HepG2 (cell line): ENCODE results near the gene GHRHR. TPM values are rescaled to one million over a fixed set of nuclear protein-coding genes. Genes with fewer than 3 reads are reported as not detected.

Source experiments
- ATAC-seq: fragments of 200-7000 bp; cut with Tn5 transposase; 3 replicates; pipeline ENCODE4 v1.9.1; 2020; ENCODE audit warnings: mild to moderate bottlenecking, moderate library complexity
- BruUV-seq: library from RNA; stranded (reverse); fragments of 400-500 nt; replicated peaks from 2 replicates; lab custom pipeline; 2021; lab: Mats Ljungman, UMichigan
- CTCF ChIA-PET: fragments of 300-600 bp; formaldehyde crosslinking; extraction: SDS; loops from one replicate; lab custom pipeline; 2021; ENCODE audit warnings: low total read pairs, inconsistent platforms, low intra/inter-chr PET ratio; lab: Yijun Ruan, JAX
- POLR2A ChIA-PET: fragments of 350-600 bp; sonication (Branson Sonifier 250); formaldehyde crosslinking; loops from one replicate; lab custom pipeline; 2020; ENCODE audit warnings: antibody characterized with exemption, inconsistent platforms; lab: Yijun Ruan, JAX
- DNase-seq: peaks from one replicate; pipeline ENCODE4 v3.0.0-alpha.2; 2015; ENCODE audit warnings: low spot score
- FAIRE-seq: peaks from 3 replicates; lab custom pipeline; 2011; peaks lifted over from hg19 to GRCh38; lab: Jason Lieb, UNC
- H2AFZ ChIP-seq: one replicate; pipeline ENCODE4 v1.6.1; 2011; ENCODE audit warnings: low read length, inconsistent platforms
- H3K27ac ChIP-seq: fragments of 300-600 bp; 3 replicates; pipeline ENCODE4 v1.8.0; 2011; ENCODE audit warnings: mixed run types, mild to moderate bottlenecking, mixed read lengths, low read length, inconsistent platforms; ENCODE audit not compliant: insufficient read depth; ENCODE audit errors: extremely low read length
- H3K27me3 ChIP-seq, 2 experiments: fragments of 200-600 bp in 1 of 2; 2 replicates in 1 of 2; 3 replicates in 1 of 2; pipeline versions ENCODE4 v1.6.0 to v1.8.0; 2011; ENCODE audit warnings: low read length in 2 of 2, mild to moderate bottlenecking in 2 of 2, moderate library complexity in 2 of 2, inconsistent platforms in 1 of 2; ENCODE audit not compliant: insufficient read depth in 2 of 2, control insufficient read depth in 1 of 2
- H3K36me3 ChIP-seq, 2 experiments: fragments of 200-600 bp in 1 of 2; replicated peaks in 1 of 2; 2 replicates in 1 of 2; 3 replicates in 1 of 2; pipeline versions ENCODE4 v1.5.1 to v1.8.0; 2011; ENCODE audit warnings: low read length in 2 of 2, inconsistent platforms in 1 of 2; ENCODE audit not compliant: insufficient read depth in 2 of 2, control insufficient read depth in 1 of 2
- H3K4me1 ChIP-seq: 2 replicates; pipeline ENCODE4 v1.5.1; 2012; ENCODE audit warnings: low read length, inconsistent platforms; ENCODE audit not compliant: insufficient read depth
- H3K4me2 ChIP-seq: 2 replicates; pipeline ENCODE4 v1.6.0; 2011; ENCODE audit warnings: low read depth, low read length, inconsistent platforms
- H3K4me3 ChIP-seq, 3 experiments: fragments of 200-600 bp in 1 of 3; sonication (generic), shearing (Covaris generic) in 1 of 3; replicated peaks in 1 of 3; 2 replicates each; pipeline ENCODE4 v1.5.1; 2011 to 2016; ENCODE audit warnings: low read length in 3 of 3, inconsistent platforms in 2 of 3, low read depth in 2 of 3, mild to moderate bottlenecking in 2 of 3, control low read depth in 1 of 3, mixed read lengths in 1 of 3; ENCODE audit not compliant: insufficient read depth in 1 of 3
- H3K79me2 ChIP-seq: one replicate; pipeline ENCODE4 v1.6.1; 2011; ENCODE audit warnings: low read length, inconsistent platforms; ENCODE audit not compliant: insufficient read depth
- H3K9ac ChIP-seq: 2 replicates; pipeline ENCODE4 v1.6.0; 2011; ENCODE audit warnings: mild to moderate bottlenecking, low read depth, low read length, inconsistent platforms; ENCODE audit not compliant: insufficient read depth
- H3K9me3 ChIP-seq: 2 replicates; pipeline ENCODE4 v1.5.1; 2012; ENCODE audit warnings: mild to moderate bottlenecking, low read length
- H4K20me1 ChIP-seq: 2 replicates; pipeline ENCODE4 v1.6.0; 2011; ENCODE audit warnings: inconsistent platforms, mild to moderate bottlenecking, low read length, moderate library complexity; ENCODE audit not compliant: insufficient read depth
- JARID2 ChIP-seq: sonication (generic); formaldehyde crosslinking; IDR thresholded peaks from 2 replicates; pipeline ENCODE4 v1.8.1; 2023; ENCODE audit warnings: missing genetic modification reagents, inconsistent platforms; ENCODE audit not compliant: insufficient replicate concordance
- MTF1 ChIP-seq: sonication (generic); formaldehyde crosslinking; IDR thresholded peaks from 2 replicates; pipeline ENCODE4 v1.5.0; 2020; ENCODE audit warnings: missing genetic modification reagents
- PAX8 ChIP-seq: sonication (generic); formaldehyde crosslinking; IDR thresholded peaks from 2 replicates; pipeline ENCODE4 v1.8.0; 2022; ENCODE audit warnings: mild to moderate bottlenecking, missing genetic modification reagents, borderline replicate concordance
- ZNF616 ChIP-seq: sonication (generic); formaldehyde crosslinking; IDR thresholded peaks from 2 replicates; pipeline ENCODE4 v1.5.0; 2020; ENCODE audit warnings: low read depth, mild to moderate bottlenecking, missing genetic modification reagents
- WGBS: methylation state at CpG from one replicate; pipeline ENCODE4 v1.1.6; 2017; ENCODE audit warnings: low lambda C conversion rate; 5-methylcytosine and 5-hydroxymethylcytosine counted together
- in situ Hi-C: cut with HindIII; loops from 2 replicates; pipeline ENCODE4 v1.10.0; 2017; ENCODE audit warnings: low pct_unique_long_range_greater_than_20kb; ENCODE audit not compliant: extremely low pct_ligation_motif_present
- intact Hi-C: fragments of 100-400 bp; cut with micrococcal nuclease; formaldehyde crosslinking; loops from one replicate; pipeline ENCODE4 v1.10.0; 2022; ENCODE audit not compliant: unreplicated experiment
- polyA plus RNA-seq, 8 experiments: library from polyadenylated mRNA; depleted of rRNA in 3 of 8; stranded (reverse) in 7 of 8; unstranded in 1 of 8; fragments of >200 nt; fragmentation: Illumina TruSeq in 4 of 8; extraction: Trizol in 4 of 8; gene quantifications; 2 replicates each; pipeline versions ENCODE4 v1.2.1 to v1.2.3, GENCODE V29; 2011 to 2016; ENCODE audit warnings: low read depth in 4 of 8, missing spikeins in 1 of 8, mixed read lengths in 1 of 8; ENCODE audit not compliant: insufficient read depth in 1 of 8
- total RNA-seq, 5 experiments: library from RNA; depleted of rRNA; stranded (reverse); fragments of >200 nt; fragmentation: Illumina TruSeq; extraction: Trizol; gene quantifications; 2 replicates each; pipeline ENCODE4 v1.2.3, GENCODE V29; 2016; ENCODE audit warnings: low read depth in 1 of 5
- TF ChIP-seq, protein P1 (sequence below): sonication (generic); formaldehyde crosslinking; IDR thresholded peaks from 2 replicates; pipeline ENCODE4 v1.4.0; 2020; ENCODE audit warnings: mild to moderate bottlenecking, missing genetic modification reagents

GHRHR gene
- total and polyA plus RNA-seq, 2 of the 13 experiments (the other 11 are each of a cell fraction or from before 2014, with no cell fraction given): not detected

DNA sequence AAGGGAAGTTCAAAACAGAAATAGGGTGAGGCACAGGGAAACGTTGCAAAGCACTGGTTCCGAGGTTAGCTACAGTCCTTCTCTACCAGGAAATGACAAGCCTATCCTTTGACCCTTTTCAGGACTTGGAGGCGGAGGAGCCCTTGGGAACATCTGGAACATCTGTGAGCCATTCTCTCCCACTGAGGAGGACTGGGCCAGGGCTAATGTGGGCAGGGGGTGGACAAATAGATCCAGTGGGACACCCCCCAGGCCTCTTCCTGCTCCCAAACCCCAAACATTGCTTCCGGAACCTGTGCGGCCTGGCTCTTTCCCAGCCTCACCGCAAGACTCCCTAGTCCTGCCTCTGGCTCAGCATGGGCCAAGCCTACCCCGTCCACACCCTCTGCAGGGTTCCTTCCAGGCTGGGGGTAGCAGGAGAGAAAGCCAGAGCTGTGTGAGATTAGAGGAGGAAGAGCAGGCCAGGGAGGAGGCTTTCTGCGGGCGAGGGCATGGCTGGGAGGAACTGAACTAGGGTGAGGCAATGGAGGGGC is 36.5 kb downstream of the GHRHR start:
- H4K20me1 ChIP-seq: no peaks in the 10 kb centered on the region

More for the DNA sequence above, 36.5 kb downstream of the GHRHR start:
- Histone ChIP-seq H3K4me1 (no peaks in the 10 kb centered on the region), H3K4me2 (no peak overlapping the region), H3K27me3 (no peaks in the 10 kb centered on the region; a peak in 1 of 5 replicates), H3K27ac (no peak overlapping the region), H3K36me3 (no peaks in the 10 kb centered on the region), H3K4me3 (no peak overlapping the region), H3K9me3 (no peaks in the 10 kb centered on the region), H2AFZ (no peak overlapping the region), H3K79me2 (no peaks in the 10 kb centered on the region), H3K9ac (no peak overlapping the region)
- FAIRE-seq (no peak), ATAC-seq (no peak), DNase-seq (no peak)
- ChIA-PET POLR2A (no interaction called here), CTCF (no interaction called here)
- in situ Hi-C loops: no loop called here
- WGBS: 61% methylated on average over 9 of the region's 9 CpGs
- intact Hi-C loops: no loop called here
- BruUV-seq: no TSS peak
- no peak for TF ChIP-seq PAX8 (CRISPR knock-in tag)
- no peak for TF ChIP-seq ZNF616 (CRISPR knock-in tag)
- TF ChIP-seq MTF1 (CRISPR knock-in tag): no peak
- TF ChIP-seq, protein P1, sequence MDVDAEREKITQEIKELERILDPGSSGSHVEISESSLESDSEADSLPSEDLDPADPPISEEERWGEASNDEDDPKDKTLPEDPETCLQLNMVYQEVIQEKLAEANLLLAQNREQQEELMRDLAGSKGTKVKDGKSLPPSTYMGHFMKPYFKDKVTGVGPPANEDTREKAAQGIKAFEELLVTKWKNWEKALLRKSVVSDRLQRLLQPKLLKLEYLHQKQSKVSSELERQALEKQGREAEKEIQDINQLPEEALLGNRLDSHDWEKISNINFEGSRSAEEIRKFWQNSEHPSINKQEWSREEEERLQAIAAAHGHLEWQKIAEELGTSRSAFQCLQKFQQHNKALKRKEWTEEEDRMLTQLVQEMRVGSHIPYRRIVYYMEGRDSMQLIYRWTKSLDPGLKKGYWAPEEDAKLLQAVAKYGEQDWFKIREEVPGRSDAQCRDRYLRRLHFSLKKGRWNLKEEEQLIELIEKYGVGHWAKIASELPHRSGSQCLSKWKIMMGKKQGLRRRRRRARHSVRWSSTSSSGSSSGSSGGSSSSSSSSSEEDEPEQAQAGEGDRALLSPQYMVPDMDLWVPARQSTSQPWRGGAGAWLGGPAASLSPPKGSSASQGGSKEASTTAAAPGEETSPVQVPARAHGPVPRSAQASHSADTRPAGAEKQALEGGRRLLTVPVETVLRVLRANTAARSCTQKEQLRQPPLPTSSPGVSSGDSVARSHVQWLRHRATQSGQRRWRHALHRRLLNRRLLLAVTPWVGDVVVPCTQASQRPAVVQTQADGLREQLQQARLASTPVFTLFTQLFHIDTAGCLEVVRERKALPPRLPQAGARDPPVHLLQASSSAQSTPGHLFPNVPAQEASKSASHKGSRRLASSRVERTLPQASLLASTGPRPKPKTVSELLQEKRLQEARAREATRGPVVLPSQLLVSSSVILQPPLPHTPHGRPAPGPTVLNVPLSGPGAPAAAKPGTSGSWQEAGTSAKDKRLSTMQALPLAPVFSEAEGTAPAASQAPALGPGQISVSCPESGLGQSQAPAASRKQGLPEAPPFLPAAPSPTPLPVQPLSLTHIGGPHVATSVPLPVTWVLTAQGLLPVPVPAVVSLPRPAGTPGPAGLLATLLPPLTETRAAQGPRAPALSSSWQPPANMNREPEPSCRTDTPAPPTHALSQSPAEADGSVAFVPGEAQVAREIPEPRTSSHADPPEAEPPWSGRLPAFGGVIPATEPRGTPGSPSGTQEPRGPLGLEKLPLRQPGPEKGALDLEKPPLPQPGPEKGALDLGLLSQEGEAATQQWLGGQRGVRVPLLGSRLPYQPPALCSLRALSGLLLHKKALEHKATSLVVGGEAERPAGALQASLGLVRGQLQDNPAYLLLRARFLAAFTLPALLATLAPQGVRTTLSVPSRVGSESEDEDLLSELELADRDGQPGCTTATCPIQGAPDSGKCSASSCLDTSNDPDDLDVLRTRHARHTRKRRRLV (CRISPR knock-in tag): no peak
- no peak for TF ChIP-seq JARID2 (CRISPR knock-in tag)
